T-helper 9 cell (primary cell): Measurements from ENCODE around the gene OXTR.

ENCODE experiments used
- DNase-seq: peaks from one replicate; pipeline ENCODE4 v3.0.0-alpha.2; 2020

OXTR gene

GRCh38 chr3:8709801-8710507 is 59.5 kb downstream of the OXTR start:
- no peak for DNase-seq

GRCh38 chr3:8709287-8709686 is 60.1 kb downstream of the OXTR start:
- no peak for DNase-seq

DNA sequence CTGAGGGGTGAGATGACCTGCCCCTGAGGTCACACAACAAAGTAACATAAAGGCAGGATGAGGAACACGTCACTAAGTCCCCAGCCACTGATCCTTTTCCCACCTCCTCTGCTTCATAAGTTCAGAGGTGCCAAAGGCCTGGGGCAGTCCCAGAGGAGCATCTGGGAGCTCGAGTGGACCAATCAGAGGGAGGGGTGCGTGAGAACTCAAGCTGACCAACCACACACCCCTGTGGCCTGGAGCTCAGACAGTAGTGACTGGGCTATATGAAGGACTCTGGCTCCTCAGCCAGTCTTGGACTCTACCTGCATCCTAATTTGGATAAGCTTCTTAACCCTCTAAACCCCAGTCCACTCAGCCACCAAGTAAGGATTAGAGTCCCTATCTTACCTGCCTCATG is 63.8 kb downstream of the OXTR start:
- DNase-seq: no peak

DNA sequence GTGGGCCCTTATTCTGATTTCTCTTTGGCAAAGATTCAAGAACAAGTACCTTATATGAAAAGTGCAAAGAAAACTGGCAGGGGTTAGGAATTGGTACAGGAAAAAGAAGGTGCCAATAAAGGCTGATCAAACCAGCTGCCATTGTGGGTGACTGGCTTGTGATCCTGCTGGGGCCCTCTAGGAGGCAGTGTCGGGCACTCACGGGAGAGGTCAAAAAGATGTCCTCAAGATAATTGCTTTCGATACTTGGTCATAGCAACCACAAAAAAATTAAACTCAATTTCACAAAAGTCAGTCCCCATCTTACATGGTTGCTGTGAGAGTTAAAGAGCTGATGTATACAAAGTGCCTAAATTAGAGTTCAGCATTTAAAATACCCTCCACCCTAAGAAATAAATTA is 66.9 kb downstream of the OXTR start:
- no peak for DNase-seq
